Non-pigmented ciliary epithelial cell (primary cell): ENCODE data around the gene NEURL1B.

Experiments
- DNase-seq: peaks from one replicate; pipeline ENCODE4 v3.0.0-alpha.2; 2010; ENCODE audit warnings: low read depth

The NEURL1B gene

GRCh38 chr5:172678902-172679301 is 37.8 kb downstream of the NEURL1B start:
- DNase-seq: no peak

- no peak for DNase-seq
Measured at GRCh38 chr5:172679628-172680212, 38.7 kb downstream of the NEURL1B start.

- DNase-seq: no peak
Measured at GRCh38 chr5:172680921-172681320, 39.9 kb downstream of the NEURL1B start.

- no peak for DNase-seq
Measured at GRCh38 chr5:172681421-172681820, 40.4 kb downstream of the NEURL1B start.

- DNase-seq: no peak
Measured at GRCh38 chr5:172683264-172683644, 42.2 kb downstream of the NEURL1B start.

GRCh38 chr5:172683645-172684471 is 42.8 kb downstream of the NEURL1B start:
- DNase-seq: no peak

- DNase-seq: no peak
Measured at GRCh38 chr5:172685091-172685490, 44.0 kb downstream of the NEURL1B start.

GRCh38 chr5:172686111-172686510 is 45.0 kb downstream of the NEURL1B start:
- DNase-seq: no peak

- no peak for DNase-seq
Measured at GRCh38 chr5:172686539-172687390, 45.7 kb downstream of the NEURL1B start.

- no peak for DNase-seq
Measured at GRCh38 chr5:172687940-172688339, 46.9 kb downstream of the NEURL1B start.

GRCh38 chr5:172688349-172689217 is 47.5 kb downstream of the NEURL1B start:
- no peak for DNase-seq

- DNase-seq: no peak
Measured at GRCh38 chr5:172689218-172689572, 48.1 kb downstream of the NEURL1B start.

GRCh38 chr5:172689801-172690200 is 48.7 kb downstream of the NEURL1B start:
- DNase-seq: no peak

GRCh38 chr5:172690258-172691075 is 49.4 kb downstream of the NEURL1B start:
- DNase-seq: no peak

GRCh38 chr5:172691886-172692285 is 50.8 kb downstream of the NEURL1B start:
- no peak for DNase-seq

GRCh38 chr5:172692451-172692850 is 51.4 kb downstream of the NEURL1B start:
- no peak for DNase-seq

- DNase-seq: no peak
Measured at GRCh38 chr5:172692981-172693380, 51.9 kb downstream of the NEURL1B start.

GRCh38 chr5:172694061-172694460 is 53.0 kb downstream of the NEURL1B start:
- no peak for DNase-seq

GRCh38 chr5:172694541-172694940 is 53.5 kb downstream of the NEURL1B start:
- no peak for DNase-seq

GRCh38 chr5:172695232-172696054 is 54.4 kb downstream of the NEURL1B start:
- no peak for DNase-seq
